KBM-7 (cell line): ENCODE results near the gene PLXNA2.

Source experiments
- DNase-seq: peaks from one replicate; pipeline ENCODE4 v3.0.0-alpha.2; 2015
- in situ Hi-C: fragments of 300-500 bp; cut with MboI; formaldehyde crosslinking; loops from 2 replicates; pipeline ENCODE4 v1.14.3; 2020; ENCODE audit warnings: low sequenced_read_pairs, low pct_unique_long_range_greater_than_20kb, mixed read lengths

Gene PLXNA2

GRCh38 chr1:208141610-208142192 is 102.5 kb downstream of the PLXNA2 start:
- in situ Hi-C loops = no loop called here
- no peak for DNase-seq

- no peak for DNase-seq
- in situ Hi-C loops = no loop called here
Measured at GRCh38 chr1:208139434-208140045, 104.6 kb downstream of the PLXNA2 start.

DNA sequence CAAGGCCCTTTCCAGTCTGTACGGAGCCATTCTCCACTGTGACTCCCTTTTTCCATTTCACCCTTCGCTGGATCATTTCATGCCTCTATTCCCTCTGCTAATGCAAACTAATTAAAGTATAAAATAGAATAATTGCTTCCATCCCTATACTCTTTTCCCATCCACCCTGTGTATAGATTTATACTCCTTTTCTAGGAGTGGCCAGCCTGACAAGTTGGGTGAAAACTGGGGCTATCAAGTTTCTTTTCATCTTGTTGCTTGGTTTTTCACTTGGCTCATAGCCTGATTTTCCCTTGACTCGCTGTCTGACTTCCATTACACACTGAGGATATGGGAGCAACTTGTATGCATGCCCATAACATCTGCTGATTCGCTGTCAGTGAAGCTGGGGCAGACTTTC is 107.0 kb downstream of the PLXNA2 start:
- no peak for DNase-seq
- in situ Hi-C loops = no loop called here

DNA sequence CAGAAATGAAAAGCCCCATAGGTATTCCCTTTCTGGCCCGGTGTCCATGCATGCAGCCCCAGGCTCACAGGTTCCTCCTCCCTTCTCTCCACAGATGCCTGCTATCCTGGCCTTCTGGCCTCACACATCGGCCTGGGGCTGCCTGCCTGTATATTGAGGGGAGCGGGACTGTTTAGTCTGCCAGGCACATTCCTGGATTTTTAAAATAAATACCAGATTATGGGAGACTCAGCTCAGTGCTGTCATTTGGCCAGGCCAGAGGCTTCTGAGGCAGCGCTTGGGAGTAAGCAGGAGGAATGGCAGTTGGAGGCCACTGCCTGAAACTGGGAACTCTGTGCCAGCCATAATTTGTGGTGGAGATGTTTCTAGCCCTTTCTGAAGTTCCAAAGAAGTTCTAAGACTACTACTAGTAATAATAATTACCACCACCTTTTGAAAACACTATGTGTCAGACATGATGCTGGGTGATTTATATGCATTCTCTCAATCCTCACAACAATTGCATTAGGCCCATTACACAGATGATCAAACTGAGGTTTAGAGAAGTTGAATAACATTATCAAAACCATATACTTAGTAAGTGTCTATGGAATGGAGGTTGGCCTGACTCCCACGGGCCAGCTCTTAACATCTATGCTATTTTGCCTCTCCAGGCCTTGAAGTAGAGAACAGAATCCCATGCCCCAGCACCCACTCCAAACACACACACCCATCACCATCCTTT is 107.6 kb downstream of the PLXNA2 start:
- in situ Hi-C loops = no loop called here
- DNase-seq = no peak

DNA sequence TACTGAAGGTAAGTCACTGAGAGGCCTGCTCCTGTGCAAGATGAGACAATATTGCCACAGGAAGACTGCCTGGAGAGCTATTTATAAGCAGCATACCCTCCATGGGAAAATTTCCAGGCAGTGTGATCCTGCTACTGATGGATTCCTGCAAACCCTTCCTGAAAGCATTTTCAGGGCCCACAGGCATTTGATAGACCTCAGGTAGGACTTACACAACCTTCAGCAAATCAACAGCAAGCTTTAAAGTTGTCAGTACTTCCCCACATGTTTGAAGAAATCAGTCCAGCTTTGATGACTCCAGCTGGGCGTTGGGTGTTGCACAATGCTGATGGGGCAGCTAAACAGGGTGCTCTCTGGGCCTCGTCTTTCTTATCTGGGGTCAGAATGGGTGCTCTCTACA is 108.8 kb downstream of the PLXNA2 start:
- in situ Hi-C loops = no loop called here

DNA sequence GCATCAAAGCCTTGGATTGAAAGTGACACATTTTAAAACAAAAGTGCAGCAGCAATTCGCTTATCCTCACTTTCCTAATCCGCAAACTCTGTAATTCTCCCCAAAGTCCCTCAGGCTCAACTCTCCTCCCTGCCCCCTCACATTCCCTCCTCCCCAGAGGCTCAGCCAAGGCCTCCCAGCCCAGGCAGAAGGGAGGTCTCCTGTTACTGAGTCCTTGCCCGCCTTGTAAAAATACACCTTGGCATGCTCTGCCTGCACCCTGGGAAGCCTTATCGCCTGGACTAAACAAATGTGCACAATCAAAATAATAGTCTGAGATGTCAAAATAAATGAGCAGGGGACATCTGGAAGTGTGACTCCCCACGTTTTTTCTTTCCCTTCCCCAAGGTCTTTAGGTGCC is 109.7 kb downstream of the PLXNA2 start:
- in situ Hi-C loops = no loop called here
- DNase-seq = no peak

More for the DNA sequence above, 108.8 kb downstream of the PLXNA2 start:
- DNase-seq = no peak

- DNase-seq = no peak
- in situ Hi-C loops = no loop called here
Measured at GRCh38 chr1:208133355-208133754, 110.8 kb downstream of the PLXNA2 start.

DNA sequence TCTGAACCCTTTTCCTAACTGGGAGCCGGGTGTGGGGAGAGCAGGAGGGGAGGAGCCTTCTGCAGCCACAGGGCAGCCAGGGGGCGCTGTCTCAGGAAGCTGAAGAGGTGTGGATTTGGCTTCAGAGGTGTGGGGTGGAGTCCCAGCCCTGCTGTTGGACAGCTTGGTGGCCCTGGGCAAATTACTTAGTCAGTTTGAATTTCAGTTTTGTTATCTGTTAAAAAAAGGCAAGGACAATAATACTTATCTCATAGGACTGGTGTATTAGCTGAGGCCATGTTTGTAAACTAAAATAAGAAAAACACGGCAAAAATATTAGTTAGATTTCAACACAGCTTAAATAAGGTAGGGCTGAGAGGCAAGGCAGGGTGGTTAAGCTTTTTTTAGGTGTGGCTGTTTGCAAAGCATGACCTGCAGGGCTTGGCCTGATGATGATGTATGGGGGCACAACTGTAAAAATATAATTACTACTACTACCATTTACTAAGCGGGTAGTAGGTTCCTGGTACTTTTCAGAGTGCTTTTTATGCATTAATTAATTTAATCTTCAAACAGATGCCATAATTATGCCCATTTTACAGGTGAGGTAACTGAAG is 111.8 kb downstream of the PLXNA2 start:
- in situ Hi-C loops = no loop called here
- peak; percentile 75 for DNase-seq

DNA sequence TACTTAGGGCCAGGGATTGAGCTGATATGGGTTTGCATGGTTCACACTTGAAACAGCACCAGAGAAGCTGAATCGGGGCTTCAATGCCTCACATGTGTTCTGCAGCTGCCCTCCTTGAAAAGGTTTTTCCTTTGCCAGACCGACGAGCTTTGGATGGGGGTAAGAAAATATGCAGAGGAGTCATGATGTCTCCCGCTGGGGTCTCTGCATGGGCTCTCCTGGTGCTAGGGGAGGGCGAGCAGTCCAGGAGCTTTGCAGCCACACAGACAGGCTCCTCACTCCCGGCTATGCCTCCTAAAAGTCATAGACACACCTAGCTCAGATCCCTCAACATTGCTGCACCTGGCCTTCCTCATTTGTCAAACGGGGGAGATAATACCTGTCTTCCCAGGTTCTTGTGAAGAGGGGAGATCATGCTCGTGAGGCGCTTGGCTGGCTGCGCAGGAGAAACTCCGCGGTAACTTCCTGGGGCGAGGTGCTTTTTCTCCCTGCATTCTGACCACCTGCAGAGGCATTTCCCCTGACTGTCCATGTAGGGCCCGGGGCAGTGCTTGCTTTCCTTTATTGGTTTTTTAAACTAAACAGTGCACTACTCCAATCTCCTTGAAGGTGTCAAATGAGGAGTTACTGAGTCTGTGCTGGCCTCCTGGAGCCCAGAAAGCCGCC is 112.4 kb downstream of the PLXNA2 start:
- in situ Hi-C loops = no loop called here
- no peak for DNase-seq

- in situ Hi-C loops = no loop called here
- no peak for DNase-seq
Measured at GRCh38 chr1:208129487-208129886, 114.7 kb downstream of the PLXNA2 start.

DNA sequence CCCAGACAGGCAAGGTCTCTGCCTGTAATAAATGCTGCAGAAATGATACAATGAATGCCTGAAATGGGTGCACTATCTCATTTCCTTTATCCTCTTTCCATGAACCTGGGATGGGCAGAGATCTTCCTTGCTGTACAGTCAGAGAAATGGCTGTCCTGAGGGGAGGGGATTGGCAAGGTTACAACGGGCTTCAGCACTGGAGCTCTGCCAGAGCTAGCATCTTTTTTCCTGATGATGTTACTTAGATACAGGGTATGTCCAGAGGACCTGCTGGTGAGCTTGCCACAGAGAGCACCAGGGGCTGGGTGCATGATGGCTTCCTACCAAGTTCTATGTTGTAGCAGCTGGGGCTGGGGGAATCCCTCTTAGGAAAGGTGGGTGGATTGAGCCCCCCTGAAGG is 115.1 kb downstream of the PLXNA2 start:
- DNase-seq = no peak
- in situ Hi-C loops = no loop called here

GRCh38 chr1:208127792-208128529 is 116.2 kb downstream of the PLXNA2 start:
- in situ Hi-C loops = no loop called here
- no peak for DNase-seq

GRCh38 chr1:208127284-208127683 is 116.9 kb downstream of the PLXNA2 start:
- in situ Hi-C loops = no loop called here
- no peak for DNase-seq

GRCh38 chr1:208126108-208126507 is 118.1 kb downstream of the PLXNA2 start:
- no peak for DNase-seq
- in situ Hi-C loops = no loop called here

DNA sequence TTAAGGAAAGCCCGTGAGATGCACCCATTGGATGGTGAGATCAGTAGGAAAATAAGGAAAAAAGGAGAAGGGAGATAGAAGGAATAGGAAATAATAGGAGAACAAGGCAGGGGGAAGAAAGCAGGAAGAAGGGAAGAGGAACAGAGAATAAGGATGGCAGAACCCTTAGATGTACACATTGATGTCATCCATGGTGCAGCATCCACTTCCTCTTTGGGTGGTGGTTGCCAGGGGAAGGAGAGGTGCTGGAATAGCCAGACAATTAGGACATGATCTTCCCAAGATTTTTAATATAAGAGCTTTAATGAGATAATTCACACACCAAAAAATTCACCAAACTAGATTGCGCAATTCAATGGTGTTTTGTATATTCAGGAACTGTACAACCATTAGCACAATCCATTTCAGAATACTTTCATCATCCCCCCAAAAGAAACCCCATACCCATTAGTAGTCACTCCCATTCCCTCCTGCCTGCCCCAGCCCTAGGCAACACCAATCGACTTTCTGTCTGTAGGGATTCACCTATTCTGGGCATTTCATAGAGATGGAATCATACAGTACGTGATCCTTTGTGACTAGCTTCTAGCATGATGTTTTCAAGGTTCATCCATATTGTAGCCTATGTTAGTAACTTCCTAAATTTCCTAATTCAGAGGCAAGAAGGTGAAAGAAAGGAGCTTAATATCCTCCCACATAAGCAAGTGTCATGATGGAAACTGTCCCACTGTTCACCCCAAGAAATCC is 121.4 kb downstream of the PLXNA2 start:
- in situ Hi-C loops = no loop called here
- no peak for DNase-seq

GRCh38 chr1:208121813-208122364 is 122.3 kb downstream of the PLXNA2 start:
- in situ Hi-C loops = no loop called here

DNA sequence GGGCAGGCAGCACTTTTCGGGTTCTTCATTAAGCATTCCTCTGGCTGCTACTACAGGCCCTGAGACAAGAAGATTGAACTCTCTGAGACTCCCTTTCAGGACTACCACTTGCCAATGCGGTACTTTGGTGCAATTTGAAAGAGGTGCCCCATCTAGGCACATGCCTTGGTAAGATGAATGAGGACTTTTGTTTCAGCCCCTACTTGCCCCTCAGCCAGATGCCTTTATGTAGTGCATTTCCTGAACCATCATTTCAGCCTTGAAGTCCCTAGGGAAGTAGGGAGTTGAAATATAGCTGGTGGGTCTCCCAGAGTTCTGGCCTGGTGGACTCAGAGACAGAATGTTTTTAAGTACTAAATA is 123.8 kb downstream of the PLXNA2 start:
- in situ Hi-C loops = no loop called here
- DNase-seq = no peak

More at GRCh38 chr1:208121813-208122364, 122.3 kb downstream of the PLXNA2 start:
- DNase-seq = no peak
